Activated gamma-delta T cell (primary cell): ENCODE results near the gene MAGEA2B.
"Not testable (repeated sequence)": the region's sequence is repeated elsewhere in the genome, so short reads cannot be mapped to it uniquely, and the experiment has no call there.

Experiments used
- DNase-seq: peaks from one replicate; lab custom pipeline; 2025; lab: John Stamatoyannopoulos, UW

MAGEA2B gene

GRCh38 chrX:152754871-152755270, 40.4 kb downstream of the MAGEA2B start:
- DNase-seq, result not testable (repeated sequence)

- not testable (repeated sequence) for DNase-seq
Measured at GRCh38 chrX:152758918-152759317, 44.5 kb downstream of the MAGEA2B start, which contains the start of gene CSAG3. CSAG3 (plus strand) TSS chrX:152759218.

GRCh38 chrX:152759544-152759943, 45.1 kb downstream of the MAGEA2B start:
- not testable (repeated sequence) for DNase-seq

GRCh38 chrX:152761582-152761981, 47.2 kb downstream of the MAGEA2B start:
- not testable (repeated sequence) for DNase-seq

- DNase-seq, result not testable (repeated sequence)
Measured at GRCh38 chrX:152766562-152766961, 52.1 kb downstream of the MAGEA2B start.
